SU-DHL-6 (cell line): ENCODE measurements around the gene NANOS3.

ENCODE experiments used
- CTCF ChIP-seq: fragments of 200-600 bp; sonication (generic); IDR thresholded peaks from one replicate; pipeline ENCODE4 v1.5.1; 2017; ENCODE audit warnings: antibody characterized with exemption, mild to moderate bottlenecking, low read length, moderate library complexity; ENCODE audit not compliant: insufficient read depth, poor library complexity, severe bottlenecking
- EZH2phosphoT487 ChIP-seq: fragments of 200-600 bp; sonication (generic), shearing (Covaris generic); conservative IDR thresholded peaks from 2 replicates; pipeline ENCODE4 v1.6.1; 2018; ENCODE audit warnings: mild to moderate bottlenecking, antibody characterized with exemption, low read length, moderate library complexity, mixed read lengths

- no peak for TF ChIP-seq CTCF
- TF ChIP-seq EZH2phosphoT487: no peak
Observed at GRCh38 chr19:13913352-13913751, 36.4 kb downstream of the NANOS3 start.
